Measurements from ENCODE around the gene TMEM165. TPM values are rescaled to one million over a fixed set of nuclear protein-coding genes. Genes with fewer than 3 reads are reported as not detected.

The TMEM165 gene
- total and polyA plus RNA-seq, 9 of the 15 experiments (the other 6 are each of a cell fraction or from before 2014, with no cell fraction given), result 21.3 to 145 (median 96.8) TPM

GRCh38 chr4:55395529-55396307 is at the start of gene TMEM165 (continued):
- TF ChIP-seq ZNF12 (CRISPR knock-in tag; IDR thresholded peaks at IDR 0.05), result no peak
- TF ChIP-seq TOE1 (IDR thresholded peaks at IDR 0.05; ENCODE audit: borderline replicate concordance), result peak; percentile 48; the same call in 1 of the 2 replicates
- no peak for TF ChIP-seq TOE1 (CRISPR knock-in tag; IDR thresholded peaks at IDR 0.05; ENCODE audit: borderline replicate concordance, low read depth)
- no peak; the same call in 1 of the 2 replicates for TF ChIP-seq HMGXB4 (CRISPR knock-in tag; IDR thresholded peaks at IDR 0.05)
- no peak for TF ChIP-seq CBX8 (IDR thresholded peaks at IDR 0.05; ENCODE audit: borderline replicate concordance, extremely low read depth, low read depth, low read length, poor library complexity, severe bottlenecking)
- peak; percentile 88 for TF ChIP-seq HNRNPLL (IDR thresholded peaks at IDR 0.05; ENCODE audit: low read depth, low read length, poor library complexity, severe bottlenecking)
- no peak for TF ChIP-seq ZNF146 (CRISPR knock-in tag; IDR thresholded peaks at IDR 0.05; ENCODE audit: unreplicated experiment)
- TF ChIP-seq ZNF551 (CRISPR knock-in tag; IDR thresholded peaks at IDR 0.05), result no peak
- TF ChIP-seq CHD2 (IDR thresholded peaks at IDR 0.05; ENCODE audit: low read depth, low read length), result peak; percentile 17; the same call in 1 of the 2 replicates
- no peak for TF ChIP-seq CBFA2T3 (IDR thresholded peaks at IDR 0.05)
- no peak for TF ChIP-seq ZNF184 (CRISPR knock-in tag; IDR thresholded peaks at IDR 0.05)
- no peak for TF ChIP-seq ZFPM2 (CRISPR knock-in tag; IDR thresholded peaks at IDR 0.05)
- no peak for TF ChIP-seq CBFB (CRISPR knock-in tag; IDR thresholded peaks at IDR 0.05)
- TF ChIP-seq ZNF512 (tag; IDR thresholded peaks at IDR 0.05), result no peak
- TF ChIP-seq RUNX1 (IDR thresholded peaks at IDR 0.05; ENCODE audit: low read depth), result no peak
- no peak for TF ChIP-seq E4F1 (CRISPR knock-in tag; IDR thresholded peaks at IDR 0.05; ENCODE audit: borderline replicate concordance)
- TF ChIP-seq ZBTB49 (CRISPR knock-in tag; IDR thresholded peaks at IDR 0.05; ENCODE audit: borderline replicate concordance), result no peak
- TF ChIP-seq ZNF121 (CRISPR knock-in tag; conservative IDR thresholded peaks at IDR 0.05), result no peak; the same call in 1 of the 2 replicates
- TF ChIP-seq SRSF9 (IDR thresholded peaks at IDR 0.05; ENCODE audit: borderline replicate concordance, low read depth, low read length), result no peak
- TF ChIP-seq FOXA1 (IDR thresholded peaks at IDR 0.05; ENCODE audit: borderline replicate concordance), result no peak
